H1 (cell line): ENCODE data around the gene CCDC192. TPM values are rescaled to one million over a fixed set of nuclear protein-coding genes. Genes with fewer than 3 reads are reported as not detected.

Source experiments
- HDAC2 ChIP-seq, 2 experiments: fragments of 300-600 bp in 1 of 2; sonication (generic) in 1 of 2; IDR thresholded peaks; 2 replicates each; pipeline ENCODE4 v1.6.1; 2011 to 2012; ENCODE audit warnings: low read depth in 2 of 2, low read length in 2 of 2, mild to moderate bottlenecking in 2 of 2, moderate library complexity in 2 of 2, borderline replicate concordance in 1 of 2, inconsistent platforms in 1 of 2
- HDAC6 ChIP-seq: IDR thresholded peaks from one replicate; pipeline ENCODE4 v1.7.1; 2012; ENCODE audit warnings: low read depth, mild to moderate bottlenecking, inconsistent platforms, low read length, moderate library complexity
- TAF1 ChIP-seq: IDR thresholded peaks from 2 replicates; pipeline ENCODE4 v1.6.1; 2011; ENCODE audit warnings: mild to moderate bottlenecking, low read depth, low read length
- polyA plus RNA-seq, 7 experiments: library from polyadenylated mRNA; depleted of rRNA in 3 of 7; stranded (reverse) in 5 of 7; unstranded in 2 of 7; fragments of >200 nt in 5 of 7; fragments of 200-250 nt in 2 of 7; gene quantifications; 1 replicate in 5 of 7; 2 replicates in 1 of 7; 4 replicates in 1 of 7; pipeline versions ENCODE4 v1.2.1 to v1.2.3, GENCODE V29; 2011 to 2013; ENCODE audit warnings: missing spikeins in 2 of 7, mixed read lengths in 2 of 7
- total RNA-seq: library from RNA; stranded (reverse); fragmentation: NEBNext Ultra II Directional; extraction: Animal tissue kit (Norgen Biotek cat#: 25700); gene quantifications from 2 replicates; pipeline ENCODE4 v1.2.1, GENCODE V29; 2021

The CCDC192 gene
- total and polyA plus RNA-seq, 2 of the 8 experiments (the other 6 are each of a cell fraction or from before 2014, with no cell fraction given) = 0.61 TPM; not detected in 1

- TF ChIP-seq TAF1 (no peak), HDAC6 (no peak), HDAC2 (IDR thresholded peaks at IDR 0.05; ENCODE audit: borderline replicate concordance in 1 of 2, low read depth in 2 of 2, low read length in 2 of 2) (no peak)
Measured at GRCh38 chr5:127840198-127840524, 137.0 kb downstream of the CCDC192 start (continued).
